ENCODE results near the gene FMNL1. TPM values are rescaled to one million over a fixed set of nuclear protein-coding genes. Genes with fewer than 3 reads are reported as not detected.

Gene FMNL1
- total and polyA plus RNA-seq, 12 donors, result 5.3 to 28.7 (median 9.8) TPM

- intact Hi-C loops (cut with DNase I), result loop anchor here in 4 of 10 donors (5.0 to 10.0 kb wide), 3 partner anchors 37 to 57 kb away; partner anchors contain the start of gene FMNL1 (in 2 of the 4)
- no peak for TF ChIP-seq CTCF (IDR thresholded peaks at IDR 0.05)
- no peaks in the 10 kb centered on the region for H3K27me3 ChIP-seq
- H3K9me3 ChIP-seq, result no peaks in the 10 kb centered on the region
- WGBS, 2 donors, result 90% methylated on average over 5 of the region's 5 CpGs
- H3K4me1 ChIP-seq, result peaks cover 12 to 40% (median 27%) of the 10 kb centered on the region in 9 donors
- no peak for ATAC-seq
- no peak overlapping the region for H3K4me3 ChIP-seq
- peak overlapping the region in 3 of 10 donors; percentile 19 to 35 (median 23) for H3K27ac ChIP-seq
- H3K36me3 ChIP-seq, result peaks cover 0 to 67% (median 46%) of the 10 kb centered on the region in 9 donors
- DNase-seq, result no peak
Measured at GRCh38 chr17:45274033-45274432, 52.3 kb downstream of the FMNL1 start.

- no peaks in the 10 kb centered on the region for H3K9me3 ChIP-seq
- no peak overlapping the region for H3K4me3 ChIP-seq
- peak overlapping the region in 4 of 10 donors; percentile 16 to 70 (median 38) for H3K27ac ChIP-seq
- H3K27me3 ChIP-seq, result no peaks in the 10 kb centered on the region
- DNase-seq (no peak), ATAC-seq (peak in 1 of 8 donors; percentile 12)
- WGBS, 2 donors, result 55 to 61% methylated on average over 6 of the region's 6 CpGs
- intact Hi-C loops (cut with DNase I), result loop anchor here in 9 of 10 donors (2.0 to 10.0 kb wide), 8 partner anchors 36 to 111 kb away; partner anchors contain the start of gene FMNL1 (in 5 of the 9)
- H3K4me1 ChIP-seq, result peaks cover 12 to 53% (median 36%) of the 10 kb centered on the region in 9 donors
- no peak for TF ChIP-seq CTCF (IDR thresholded peaks at IDR 0.05)
- H3K36me3 ChIP-seq, result peaks cover 0 to 65% (median 32%) of the 10 kb centered on the region in 9 donors
Measured at GRCh38 chr17:45276031-45276430, 54.3 kb downstream of the FMNL1 start.

- Histone ChIP-seq H3K4me1 (peaks cover 12 to 53% (median 36%) of the 10 kb centered on the region in 9 donors), H3K4me3 (peak overlapping the region in 2 of 10 donors; percentile 2 to 5), H3K27ac (peak overlapping the region; percentile 27 to 90 (median 80)), H3K27me3 (no peaks in the 10 kb centered on the region), H3K36me3 (peaks cover 0 to 65% (median 27%) of the 10 kb centered on the region in 9 donors), H3K9me3 (no peaks in the 10 kb centered on the region)
- peak; percentile 58 to 85 (median 74) for ATAC-seq
- 6 to 10% methylated on average over 16 of the region's 16 CpGs for WGBS, 2 donors
- peak; percentile 94 for DNase-seq
- intact Hi-C loops (cut with DNase I), result loop anchor here (1.0 to 10.0 kb wide), 9 partner anchors 35 to 110 kb away; partner anchors contain the start of gene FMNL1 (in 5 of the 10)
- peak; percentile 69 to 88 (median 80) for TF ChIP-seq CTCF (IDR thresholded peaks at IDR 0.05)
Measured at GRCh38 chr17:45277216-45277849, 55.6 kb downstream of the FMNL1 start.

- Histone ChIP-seq H3K9me3 (no peaks in the 10 kb centered on the region), H3K27ac (peak overlapping the region; percentile 27 to 90 (median 80)), H3K27me3 (no peaks in the 10 kb centered on the region), H3K4me3 (peak overlapping the region in 1 of 10 donors; percentile 2), H3K4me1 (peaks cover 16 to 59% (median 41%) of the 10 kb centered on the region in 9 donors), H3K36me3 (peaks cover 0 to 65% (median 21%) of the 10 kb centered on the region in 9 donors)
- intact Hi-C loops (cut with DNase I), result loop anchor here (1.0 to 10.0 kb wide), 9 partner anchors 34 to 109 kb away; partner anchors contain the start of gene FMNL1 (in 5 of the 10)
- DNase-seq, result no peak
- no peak for TF ChIP-seq CTCF (IDR thresholded peaks at IDR 0.05)
- WGBS, 2 donors, result 11% methylated on average over 7 of the region's 7 CpGs
- ATAC-seq, result peak; percentile 39 to 73 (median 65)
Measured at GRCh38 chr17:45277992-45278391, 56.3 kb downstream of the FMNL1 start.
